ENCODE data around the gene C5.

- no peak for TF ChIP-seq CTCF (conservative IDR thresholded peaks at IDR 0.05 in 1 of 2, IDR thresholded peaks at IDR 0.05 in 1 of 2; ENCODE audit: low read depth in 1 of 2, low read length in 2 of 2)
- no peak for TF ChIP-seq EZH2 (IDR thresholded peaks at IDR 0.05; ENCODE audit: low read length, missing control alignments)
Measured at GRCh38 chr9:120911295-120911837, 138.7 kb downstream of the C5 start.

All from fibroblast of lung (primary cell).